Kidney epithelial cell (primary cell): ENCODE measurements around the gene TBC1D8B. TPM values are rescaled to one million over a fixed set of nuclear protein-coding genes. Genes with fewer than 3 reads are reported as not detected.
"Not testable (repeated sequence)": the region's sequence is repeated elsewhere in the genome, so short reads cannot be mapped to it uniquely, and the experiment has no call there.

ENCODE experiments used
- DNase-seq: peaks from one replicate; pipeline ENCODE4 v3.0.0-alpha.2; 2010; ENCODE audit warnings: low read depth
- H3K27me3 ChIP-seq: 2 replicates; pipeline ENCODE4 v1.6.0; 2011; ENCODE audit warnings: low read length; ENCODE audit not compliant: control insufficient read depth, insufficient read depth
- H3K36me3 ChIP-seq: 2 replicates; pipeline ENCODE4 v1.5.1; 2011; ENCODE audit warnings: low read length; ENCODE audit not compliant: control insufficient read depth, insufficient read depth
- H3K4me3 ChIP-seq: 2 replicates; pipeline ENCODE4 v1.5.1; 2011; ENCODE audit warnings: low read depth, mild to moderate bottlenecking, control low read depth, low read length
- CTCF ChIP-seq: IDR thresholded peaks from 2 replicates; pipeline ENCODE4 v1.5.1; 2011; ENCODE audit warnings: mild to moderate bottlenecking, moderate library complexity, low read length, control low read depth, inconsistent platforms; ENCODE audit not compliant: insufficient read depth, poor library complexity, severe bottlenecking
- total RNA-seq: library from RNA; depleted of rRNA; stranded (reverse); fragments of >200 nt; gene quantifications from 2 replicates; pipeline ENCODE4 v1.2.3, GENCODE V29; 2015

Gene TBC1D8B
- total RNA-seq, 1 donor from 2014 or later: 1.3 TPM

DNA sequence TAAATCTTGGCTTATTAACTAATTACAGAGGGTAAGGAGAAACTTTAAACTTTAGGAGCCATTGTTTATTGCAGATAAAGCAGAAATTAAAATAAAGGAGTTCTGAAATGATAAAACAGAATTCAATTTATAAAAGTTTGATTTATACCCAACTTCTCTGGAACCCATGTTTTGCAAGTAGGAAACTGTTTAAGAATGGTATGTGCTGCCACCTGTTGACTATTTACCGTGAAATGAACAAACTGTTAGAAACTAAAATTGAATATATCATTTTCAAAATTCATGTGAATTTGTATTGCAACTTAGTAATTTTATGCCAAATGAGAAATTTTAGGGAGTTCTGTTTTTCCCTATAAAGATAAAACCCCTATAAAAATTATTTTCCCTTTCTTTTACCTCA lies 11.0 kb upstream of the TBC1D8B start:
- Histone ChIP-seq H3K36me3 (no peaks in the 10 kb centered on the region), H3K4me3 (no peak overlapping the region), H3K27me3 (no peaks in the 10 kb centered on the region)
- DNase-seq: no peak
- peak; percentile 22 for TF ChIP-seq CTCF

- Histone ChIP-seq H3K36me3 (no peaks in the 10 kb centered on the region), H3K4me3 (peak overlapping the region; percentile 67), H3K27me3 (no peaks in the 10 kb centered on the region)
- no peak for TF ChIP-seq CTCF
- DNase-seq: no peak
These were observed 448 bp upstream of the TBC1D8B start for GRCh38 chrX:106802063-106802387.

- Histone ChIP-seq H3K4me3 (no peak overlapping the region), H3K27me3 (no peaks in the 10 kb centered on the region), H3K36me3 (no peaks in the 10 kb centered on the region)
- no peak for DNase-seq
- no peak for TF ChIP-seq CTCF
These were observed 8.8 kb downstream of the TBC1D8B start for GRCh38 chrX:106811131-106811910.

- H3K4me3 ChIP-seq: not testable (repeated sequence)
These were observed 10.5 kb downstream of the TBC1D8B start for GRCh38 chrX:106812930-106813329.

GRCh38 chrX:106814093-106814492 lies 11.6 kb downstream of the TBC1D8B start:
- DNase-seq, H3K36me3 ChIP-seq: not testable (repeated sequence)

More at GRCh38 chrX:106812930-106813329, 10.5 kb downstream of the TBC1D8B start:
- not testable (repeated sequence) for H3K36me3 ChIP-seq, DNase-seq, H3K27me3 ChIP-seq

DNA sequence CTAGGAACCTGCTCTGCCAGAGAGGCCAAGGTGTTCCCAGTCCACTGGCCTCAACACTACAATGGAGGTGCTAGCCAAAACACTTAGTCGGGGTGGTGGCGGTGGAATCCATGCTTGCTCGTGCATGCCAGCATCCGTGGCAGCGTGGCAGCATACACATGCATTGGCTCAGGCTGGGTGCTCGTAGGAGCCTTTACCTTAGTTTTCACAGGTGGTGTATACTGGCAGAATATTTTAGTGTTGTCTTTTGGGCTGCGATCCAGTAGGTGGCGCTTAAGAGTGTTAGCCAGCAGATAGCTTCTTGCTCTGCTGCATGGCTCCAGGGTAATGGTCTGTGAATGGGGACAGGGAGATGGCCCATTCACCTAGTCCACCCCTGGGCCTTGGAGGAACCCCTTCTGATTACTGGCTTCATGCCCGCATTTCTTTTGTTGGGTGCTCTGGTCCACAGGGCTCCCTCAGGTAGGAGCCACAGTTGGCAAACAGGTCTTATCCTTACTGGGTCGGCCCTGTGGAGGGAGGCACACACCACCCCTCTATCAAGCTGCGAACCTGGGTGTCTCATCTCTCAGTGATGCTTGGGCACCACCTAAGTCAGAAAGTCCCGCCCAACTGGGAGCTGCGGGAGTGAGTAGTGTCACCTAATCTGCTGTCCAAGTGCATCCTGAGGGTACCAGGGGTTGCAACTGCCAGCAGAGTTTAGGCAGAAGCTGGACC lies 60.7 kb downstream of the TBC1D8B start:
- Histone ChIP-seq H3K36me3 (no peaks in the 10 kb centered on the region), H3K27me3 (no peaks in the 10 kb centered on the region), H3K4me3 (no peak overlapping the region)
- peak; percentile 48 for TF ChIP-seq CTCF
- no peak for DNase-seq

More at GRCh38 chrX:106814093-106814492, 11.6 kb downstream of the TBC1D8B start:
- H3K4me3 ChIP-seq, H3K27me3 ChIP-seq: not testable (repeated sequence)
